ENCODE results near the gene ANKIB1. TPM values are rescaled to one million over a fixed set of nuclear protein-coding genes. Genes with fewer than 3 reads are reported as not detected.
A peak's percentile ranks its signal among the peaks of the same experiment; 100 is the strongest.

ANKIB1 gene
- total RNA-seq, 1 experiment from 2014 or later = 83.8 TPM

DNA sequence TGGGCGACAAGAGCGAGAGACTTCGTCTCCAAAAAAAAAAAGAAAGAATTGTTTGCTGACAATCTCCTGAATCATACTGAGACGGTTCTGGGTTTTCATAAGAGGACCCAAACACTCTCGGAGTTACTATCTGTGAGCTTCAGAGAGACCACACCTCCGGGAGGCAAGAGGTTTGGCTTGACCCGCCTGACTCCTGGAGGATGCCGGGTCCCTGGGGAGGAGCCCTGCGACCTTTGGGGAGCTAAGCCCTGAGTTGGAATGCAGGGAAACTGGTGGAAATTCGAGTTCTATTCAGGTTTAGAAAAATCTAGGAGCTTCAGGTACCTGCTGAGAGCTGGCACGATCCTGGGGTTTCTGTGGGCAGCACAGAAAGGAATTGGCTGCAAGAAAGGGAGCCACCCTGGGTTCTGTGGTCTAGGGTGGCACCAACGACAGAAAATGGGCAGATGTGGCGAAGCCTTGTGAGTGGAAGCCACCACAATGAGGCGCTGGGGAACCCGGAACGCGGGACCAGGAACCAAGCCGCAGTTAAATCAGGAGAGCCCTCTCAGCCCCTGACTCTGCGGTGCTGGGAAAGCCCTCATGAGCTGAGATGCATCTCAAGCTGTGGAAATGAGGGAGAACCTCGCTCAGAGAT lies 179.7 kb downstream of the ANKIB1 start:
- Histone ChIP-seq H3K4me1 (ENCODE audit: control insufficient read depth, insufficient read depth, low read length) (peaks cover 6% of the 10 kb centered on the region; the same call in 1 of the 2 replicates), H3K36me3 (ENCODE audit: control insufficient read depth, insufficient read depth, low read length) (no peaks in the 10 kb centered on the region), H3K27me3 (ENCODE audit: control insufficient read depth, insufficient read depth, low read length) (no peaks in the 10 kb centered on the region), H3K27ac (ENCODE audit: low read length) (peak overlapping the region; percentile 5; the same call in 1 of the 2 replicates), H3K4me3 (ENCODE audit: low read depth in 2 of 2, low read length in 2 of 2) (peak overlapping the region; percentile 39 to 78), H3K9me3 (ENCODE audit: control insufficient read depth, insufficient read depth, low read depth, low read length) (no peaks in the 10 kb centered on the region)
- DNase-seq (ENCODE audit: low read depth, low spot score) (no peak), ATAC-seq (peak; percentile 75)
- no TSS peak for BruUV-seq (replicated peaks)
- intact Hi-C loops (cut with micrococcal nuclease; ENCODE audit: unreplicated experiment) = no loop called here
- TF ChIP-seq CTCF (IDR thresholded peaks at IDR 0.05) (peak; percentile 48), SIN3A (IDR thresholded peaks at IDR 0.05; ENCODE audit: borderline replicate concordance, insufficient read depth, low read depth, low read length) (no peak)
- TF ChIP-seq, protein P1, sequence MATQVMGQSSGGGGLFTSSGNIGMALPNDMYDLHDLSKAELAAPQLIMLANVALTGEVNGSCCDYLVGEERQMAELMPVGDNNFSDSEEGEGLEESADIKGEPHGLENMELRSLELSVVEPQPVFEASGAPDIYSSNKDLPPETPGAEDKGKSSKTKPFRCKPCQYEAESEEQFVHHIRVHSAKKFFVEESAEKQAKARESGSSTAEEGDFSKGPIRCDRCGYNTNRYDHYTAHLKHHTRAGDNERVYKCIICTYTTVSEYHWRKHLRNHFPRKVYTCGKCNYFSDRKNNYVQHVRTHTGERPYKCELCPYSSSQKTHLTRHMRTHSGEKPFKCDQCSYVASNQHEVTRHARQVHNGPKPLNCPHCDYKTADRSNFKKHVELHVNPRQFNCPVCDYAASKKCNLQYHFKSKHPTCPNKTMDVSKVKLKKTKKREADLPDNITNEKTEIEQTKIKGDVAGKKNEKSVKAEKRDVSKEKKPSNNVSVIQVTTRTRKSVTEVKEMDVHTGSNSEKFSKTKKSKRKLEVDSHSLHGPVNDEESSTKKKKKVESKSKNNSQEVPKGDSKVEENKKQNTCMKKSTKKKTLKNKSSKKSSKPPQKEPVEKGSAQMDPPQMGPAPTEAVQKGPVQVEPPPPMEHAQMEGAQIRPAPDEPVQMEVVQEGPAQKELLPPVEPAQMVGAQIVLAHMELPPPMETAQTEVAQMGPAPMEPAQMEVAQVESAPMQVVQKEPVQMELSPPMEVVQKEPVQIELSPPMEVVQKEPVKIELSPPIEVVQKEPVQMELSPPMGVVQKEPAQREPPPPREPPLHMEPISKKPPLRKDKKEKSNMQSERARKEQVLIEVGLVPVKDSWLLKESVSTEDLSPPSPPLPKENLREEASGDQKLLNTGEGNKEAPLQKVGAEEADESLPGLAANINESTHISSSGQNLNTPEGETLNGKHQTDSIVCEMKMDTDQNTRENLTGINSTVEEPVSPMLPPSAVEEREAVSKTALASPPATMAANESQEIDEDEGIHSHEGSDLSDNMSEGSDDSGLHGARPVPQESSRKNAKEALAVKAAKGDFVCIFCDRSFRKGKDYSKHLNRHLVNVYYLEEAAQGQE (IDR thresholded peaks at IDR 0.05; ENCODE audit: insufficient read depth in 1 of 2, low read depth in 2 of 2, low read length in 1 of 2) = no peak
- POLR2A ChIA-PET = no interaction called here
- in situ Hi-C loops (cut with HindIII; ENCODE audit: low pct_unique_long_range_greater_than_20kb, low sequenced_read_pairs) = no loop called here
- CTCF ChIA-PET = interaction anchor here (0.7 to 2.2 kb wide), 3 partner anchors 12 to 119 kb away, joined by 4 to 29 read pairs (median 5); partner anchors contain the start of gene GATAD1

DNA sequence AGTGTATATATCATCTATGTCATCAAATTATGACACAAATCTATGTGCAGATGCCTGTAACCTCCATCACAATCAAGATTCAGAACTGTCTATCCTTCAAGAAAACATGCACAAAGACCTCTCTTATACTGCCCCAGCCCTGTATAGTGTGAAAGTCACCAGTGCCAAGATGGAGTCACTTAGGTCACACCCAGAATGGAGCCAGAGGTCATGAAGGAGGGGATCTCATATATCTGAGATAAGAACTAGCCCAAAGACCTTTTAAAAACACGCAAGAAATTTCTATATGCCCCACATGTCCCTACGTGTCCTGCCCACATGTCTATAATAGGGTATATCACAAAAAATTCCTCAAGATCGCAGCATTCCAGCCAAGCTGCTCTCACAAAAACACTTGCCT lies 181.4 kb downstream of the ANKIB1 start:
- no peaks in the 10 kb centered on the region for H3K36me3 ChIP-seq (ENCODE audit: control insufficient read depth, insufficient read depth, low read length)
- CTCF ChIA-PET = no interaction called here
- in situ Hi-C loops (cut with HindIII; ENCODE audit: low pct_unique_long_range_greater_than_20kb, low sequenced_read_pairs) = no loop called here
- intact Hi-C loops (cut with micrococcal nuclease; ENCODE audit: unreplicated experiment) = no loop called here
- H3K9me3 ChIP-seq (ENCODE audit: control insufficient read depth, insufficient read depth, low read depth, low read length) = no peaks in the 10 kb centered on the region
- H3K27ac ChIP-seq (ENCODE audit: low read length) = no peak overlapping the region
- H3K27me3 ChIP-seq (ENCODE audit: control insufficient read depth, insufficient read depth, low read length) = no peaks in the 10 kb centered on the region
- no TSS peak for BruUV-seq (replicated peaks)
- POLR2A ChIA-PET = no interaction called here
- no peak overlapping the region for H3K4me3 ChIP-seq (ENCODE audit: low read depth in 2 of 2, low read length in 2 of 2)
- TF ChIP-seq SIN3A (IDR thresholded peaks at IDR 0.05; ENCODE audit: borderline replicate concordance, insufficient read depth, low read depth, low read length) (no peak), POLR2AphosphoS5 (IDR thresholded peaks at IDR 0.05; ENCODE audit: low read depth, low read length) (no peak), CTCF (IDR thresholded peaks at IDR 0.05) (no peak)
- TF ChIP-seq, protein P1 (IDR thresholded peaks at IDR 0.05; ENCODE audit: insufficient read depth in 1 of 2, low read depth in 2 of 2, low read length in 1 of 2) = no peak
- no peak for ATAC-seq
- no peak for DNase-seq (ENCODE audit: low read depth, low spot score)
- H3K4me1 ChIP-seq (ENCODE audit: control insufficient read depth, insufficient read depth, low read length) = peaks cover 6% of the 10 kb centered on the region; the same call in 1 of the 2 replicates
